ENCODE measurements around the gene SKI. TPM values are rescaled to one million over a fixed set of nuclear protein-coding genes. Genes with fewer than 3 reads are reported as not detected.

Gene SKI
- total and polyA plus RNA-seq, 12 donors, result 4.8 to 53.6 (median 34.7) TPM

DNA sequence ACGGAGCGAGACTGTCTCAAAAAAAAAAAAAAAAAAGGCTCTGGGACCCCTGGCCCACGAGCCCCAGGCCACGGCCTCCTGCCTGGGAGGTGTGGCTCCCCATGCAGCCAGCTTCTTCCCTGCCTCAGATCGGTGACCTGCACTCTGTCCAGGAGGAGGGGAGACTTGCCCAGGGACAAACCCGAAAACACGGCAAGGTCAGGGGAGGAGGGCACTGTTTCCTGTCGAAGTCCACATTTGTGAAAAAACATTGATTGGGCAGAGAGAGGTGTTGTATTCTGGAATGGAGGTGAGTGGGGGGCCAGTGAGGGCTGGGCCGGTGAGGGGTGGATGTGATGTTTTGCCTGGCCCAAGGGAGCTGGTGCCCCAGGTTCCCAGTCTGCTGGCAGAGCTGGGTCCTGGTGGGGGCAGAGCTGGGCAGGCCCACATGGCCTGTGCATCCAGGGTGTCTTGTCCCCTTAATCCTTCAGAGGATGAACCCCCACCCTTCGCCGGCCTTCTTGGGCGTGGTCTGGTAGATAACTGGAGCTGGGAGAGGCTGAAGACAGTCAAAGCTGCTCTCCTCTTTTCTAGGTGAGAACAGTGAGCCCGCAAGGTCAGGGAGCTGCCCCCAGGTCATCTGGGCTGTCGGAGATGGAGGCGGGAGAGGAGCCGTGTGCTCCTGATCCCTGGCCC, 21.2 kb upstream of the SKI start:
- 48 to 83% (median 65%) methylated on average over 12 to 16 of the region's 16 CpGs for WGBS, 4 donors
- no peaks in the 10 kb centered on the region for H3K9me3 ChIP-seq (replicated peaks in 1 of 3)
- peak overlapping the region; percentile 65 to 95 (median 72) for H3K27ac ChIP-seq
- intact Hi-C loops (cut with DNase I), result no loop called here
- DNase-seq, result peak in 3 of 7 donors; percentile 36 to 42 (median 40)
- peaks cover 8 to 39% of the 10 kb centered on the region in 2 donors for H3K4me1 ChIP-seq (replicated peaks in 1 of 2)
- H3K36me3 ChIP-seq (replicated peaks in 1 of 2), result no peaks in the 10 kb centered on the region
- H3K4me3 ChIP-seq, result no peak overlapping the region
- H3K27me3 ChIP-seq, result no peaks in the 10 kb centered on the region
- TF ChIP-seq, protein P1, sequence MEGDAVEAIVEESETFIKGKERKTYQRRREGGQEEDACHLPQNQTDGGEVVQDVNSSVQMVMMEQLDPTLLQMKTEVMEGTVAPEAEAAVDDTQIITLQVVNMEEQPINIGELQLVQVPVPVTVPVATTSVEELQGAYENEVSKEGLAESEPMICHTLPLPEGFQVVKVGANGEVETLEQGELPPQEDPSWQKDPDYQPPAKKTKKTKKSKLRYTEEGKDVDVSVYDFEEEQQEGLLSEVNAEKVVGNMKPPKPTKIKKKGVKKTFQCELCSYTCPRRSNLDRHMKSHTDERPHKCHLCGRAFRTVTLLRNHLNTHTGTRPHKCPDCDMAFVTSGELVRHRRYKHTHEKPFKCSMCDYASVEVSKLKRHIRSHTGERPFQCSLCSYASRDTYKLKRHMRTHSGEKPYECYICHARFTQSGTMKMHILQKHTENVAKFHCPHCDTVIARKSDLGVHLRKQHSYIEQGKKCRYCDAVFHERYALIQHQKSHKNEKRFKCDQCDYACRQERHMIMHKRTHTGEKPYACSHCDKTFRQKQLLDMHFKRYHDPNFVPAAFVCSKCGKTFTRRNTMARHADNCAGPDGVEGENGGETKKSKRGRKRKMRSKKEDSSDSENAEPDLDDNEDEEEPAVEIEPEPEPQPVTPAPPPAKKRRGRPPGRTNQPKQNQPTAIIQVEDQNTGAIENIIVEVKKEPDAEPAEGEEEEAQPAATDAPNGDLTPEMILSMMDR (IDR thresholded peaks at IDR 0.05), result no peak
- no peak for TF ChIP-seq POLR2A (IDR thresholded peaks at IDR 0.05)

DNA sequence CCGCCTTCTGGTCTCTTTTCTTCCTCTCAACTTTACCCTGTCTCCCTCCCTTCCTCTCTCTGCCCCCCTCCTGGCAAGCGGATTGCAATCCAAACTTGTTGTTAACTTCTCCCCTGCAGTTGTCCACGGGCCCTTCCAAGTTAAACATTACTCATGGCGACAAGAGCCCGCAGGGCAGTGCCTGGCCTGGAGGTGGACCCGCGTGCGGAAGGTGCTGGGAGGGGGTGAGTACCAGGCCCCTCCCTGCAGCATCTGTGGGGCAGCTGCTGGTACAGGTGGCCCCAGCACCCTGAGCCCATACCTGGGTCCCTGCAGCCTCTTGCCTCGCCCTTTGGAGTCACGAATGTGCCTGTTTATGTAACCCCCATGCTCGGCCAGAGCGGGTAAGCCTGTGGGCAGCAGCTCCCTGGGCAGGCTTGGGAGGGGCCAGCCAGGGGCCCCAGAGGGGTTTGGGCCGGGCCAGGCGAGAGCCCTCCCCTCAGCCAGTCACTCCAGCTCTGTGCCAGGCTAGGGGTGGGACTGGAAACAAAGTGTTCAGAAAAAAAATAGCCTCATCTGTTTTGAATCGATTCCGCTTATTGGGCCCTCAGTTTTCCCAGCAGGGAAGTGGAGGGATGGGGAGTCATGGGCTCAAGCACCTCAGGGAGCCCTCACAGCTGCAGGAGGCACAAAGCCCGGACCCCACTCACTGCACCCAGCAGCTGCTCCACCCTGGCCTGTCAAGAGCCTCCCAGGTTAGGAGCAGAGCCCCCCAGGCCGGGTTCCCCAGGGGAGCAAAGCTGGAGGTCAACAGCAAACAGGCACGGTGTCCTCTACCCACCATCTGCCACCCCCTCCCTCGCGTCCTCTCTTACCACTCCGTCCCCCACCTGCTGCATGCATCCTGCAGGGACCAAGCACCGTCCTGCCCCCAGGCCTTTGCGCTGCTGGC, 19.5 kb upstream of the SKI start:
- H3K27me3 ChIP-seq, result no peaks in the 10 kb centered on the region
- no peaks in the 10 kb centered on the region for H3K36me3 ChIP-seq (replicated peaks in 1 of 2)
- H3K27ac ChIP-seq, result peak overlapping the region in 4 of 5 donors; percentile 62 to 95 (median 82)
- H3K9me3 ChIP-seq (replicated peaks in 1 of 3), result no peaks in the 10 kb centered on the region
- H3K4me3 ChIP-seq, result no peak overlapping the region
- peak in 4 of 7 donors; percentile 38 to 65 (median 52) for DNase-seq
- intact Hi-C loops (cut with DNase I), result no loop called here
- peaks cover 25 to 55% of the 10 kb centered on the region in 2 donors for H3K4me1 ChIP-seq (replicated peaks in 1 of 2)
- WGBS, 4 donors, result 58 to 80% (median 68%) methylated on average over 16 to 24 of the region's 24 CpGs
- TF ChIP-seq POLR2A (IDR thresholded peaks at IDR 0.05), result no peak
- TF ChIP-seq, protein P1 (IDR thresholded peaks at IDR 0.05), result no peak

DNA sequence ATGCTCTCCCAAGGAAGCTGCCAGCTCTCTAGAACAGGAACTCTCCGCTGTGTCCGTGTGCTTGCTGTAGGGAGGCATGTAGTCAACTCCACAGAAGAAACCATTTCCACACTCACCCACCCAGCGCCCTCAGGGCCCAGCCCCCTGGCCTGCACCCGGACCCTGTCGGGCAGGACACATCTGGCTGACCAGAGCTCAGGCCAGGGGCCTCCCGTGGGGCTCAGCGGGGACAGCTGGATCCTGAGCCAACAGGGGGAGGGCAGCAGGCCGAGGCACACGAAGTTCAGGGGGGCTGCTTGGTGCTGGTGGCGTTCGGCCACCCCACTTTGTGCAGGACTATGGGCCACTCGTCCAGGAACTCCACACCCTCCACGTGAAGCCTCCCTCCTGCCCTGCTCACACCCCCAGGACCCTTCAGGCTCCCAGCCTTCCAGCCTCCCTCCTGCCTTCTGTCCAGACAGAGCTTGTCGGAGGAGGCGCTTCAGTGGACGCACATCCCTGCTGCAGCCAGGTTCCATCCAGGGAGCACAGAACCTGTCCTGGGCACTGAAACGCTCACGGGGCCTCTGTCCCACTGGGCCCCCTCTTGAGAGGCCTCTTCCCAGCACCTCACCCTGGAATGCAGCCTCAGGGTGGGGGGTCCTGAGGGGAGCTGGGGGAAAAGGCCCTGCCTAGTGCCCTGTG, 18.6 kb upstream of the SKI start:
- DNase-seq, result no peak
- intact Hi-C loops (cut with DNase I), result loop anchor here in 1 of 2 donors (5.0 kb wide), 1 partner anchor 108 kb away; no protein-coding TSS in a partner anchor
- Histone ChIP-seq H3K27me3 (no peaks in the 10 kb centered on the region), H3K4me3 (no peak overlapping the region), H3K27ac (peak overlapping the region in 1 of 5 donors; percentile 93), H3K9me3 (replicated peaks in 1 of 3) (no peaks in the 10 kb centered on the region), H3K4me1 (replicated peaks in 1 of 2) (peaks cover 34 to 56% of the 10 kb centered on the region in 2 donors), H3K36me3 (replicated peaks in 1 of 2) (no peaks in the 10 kb centered on the region)
- 76 to 82% (median 78%) methylated on average over 14 to 18 of the region's 18 CpGs for WGBS, 4 donors
- TF ChIP-seq, protein P1 (IDR thresholded peaks at IDR 0.05), result no peak
- no peak for TF ChIP-seq POLR2A (IDR thresholded peaks at IDR 0.05)
